Muscle layer of colon (tissue), 2 donors: Measurements from ENCODE around the gene NDUFS7.
A peak's percentile ranks its signal among the peaks of the same experiment; 100 is the strongest.
"Not testable (repeated sequence)": the region's sequence is repeated elsewhere in the genome, so short reads cannot be mapped to it uniquely, and the experiment has no call there.

Experiments
- H3K27ac ChIP-seq: one replicate; pipeline ENCODE4 v1.7.0; 2013; ENCODE audit warnings: low read depth, mild to moderate bottlenecking, low read length, moderate library complexity
- H3K27me3 ChIP-seq, 2 donors: one replicate each; pipeline ENCODE4 v1.7.0; 2013; ENCODE audit warnings: low read length in 2 of 2, mild to moderate bottlenecking in 2 of 2; ENCODE audit not compliant: insufficient read depth in 2 of 2, control insufficient read depth in 1 of 2
- H3K36me3 ChIP-seq: one replicate; pipeline ENCODE4 v1.7.0; 2013; ENCODE audit warnings: mild to moderate bottlenecking, low read length; ENCODE audit not compliant: insufficient read depth
- H3K4me1 ChIP-seq: one replicate; pipeline ENCODE4 v1.7.0; 2013; ENCODE audit warnings: mild to moderate bottlenecking, low read length; ENCODE audit not compliant: insufficient read depth
- H3K4me3 ChIP-seq, 2 donors: one replicate each; pipeline ENCODE4 v1.7.0; 2013; ENCODE audit warnings: low read length in 2 of 2, low read depth in 1 of 2, mild to moderate bottlenecking in 1 of 2, moderate library complexity in 1 of 2
- H3K9ac ChIP-seq: one replicate; pipeline ENCODE4 v1.7.0; 2013; ENCODE audit warnings: low read length
- H3K9me3 ChIP-seq: one replicate; pipeline ENCODE4 v1.7.0; 2013; ENCODE audit warnings: mild to moderate bottlenecking, low read length
- donor health status: abdominal sarcoma.
- donor health status: Adenocarcinoma of cecum.

Gene NDUFS7

DNA sequence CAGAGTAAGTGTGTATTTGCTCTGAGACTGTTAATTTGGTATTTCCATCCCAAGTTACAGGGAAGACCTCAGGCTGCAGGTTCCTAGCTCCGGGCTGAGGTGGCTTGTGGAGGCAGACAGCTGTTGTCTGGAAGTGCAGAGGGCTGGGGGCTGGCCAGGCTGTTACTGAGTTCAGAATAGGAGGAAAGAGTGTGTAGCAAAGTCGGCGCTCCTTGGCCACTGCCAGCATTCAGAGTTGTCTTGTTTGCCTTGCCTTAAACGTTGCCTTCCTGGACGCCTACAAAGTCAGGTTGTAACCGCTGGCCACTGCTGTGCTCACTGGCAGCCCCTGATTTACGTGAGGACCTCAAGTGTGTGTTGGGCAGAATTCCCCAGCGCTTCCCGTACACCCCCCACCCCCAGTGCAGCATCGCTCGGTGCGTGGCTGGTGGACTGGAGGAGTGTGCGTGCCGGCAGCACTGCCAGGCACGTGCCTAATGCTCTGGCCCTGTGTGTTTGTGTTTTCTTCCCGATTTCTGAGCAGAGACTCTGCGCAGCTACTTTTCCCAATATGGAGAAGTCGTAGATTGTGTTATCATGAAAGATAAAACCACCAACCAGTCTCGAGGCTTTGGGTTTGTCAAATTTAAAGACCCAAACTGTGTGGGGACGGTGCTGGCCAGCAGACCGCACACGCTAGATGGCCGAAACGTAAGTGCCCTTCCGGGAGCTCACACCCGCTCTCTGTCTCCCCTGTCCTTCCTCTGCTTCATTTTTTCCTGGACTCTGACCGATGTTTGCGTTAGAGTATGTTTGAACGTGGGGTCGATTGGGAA is 34.2 kb downstream of the NDUFS7 start:
- Histone ChIP-seq H3K4me1 (peaks cover 39% of the 10 kb centered on the region), H3K36me3 (peaks cover 26% of the 10 kb centered on the region), H3K27me3 (no peaks in the 10 kb centered on the region), H3K9me3 (no peaks in the 10 kb centered on the region), H3K9ac (no peak overlapping the region), H3K27ac (peak overlapping the region; percentile 14), H3K4me3 (no peak overlapping the region)

DNA sequence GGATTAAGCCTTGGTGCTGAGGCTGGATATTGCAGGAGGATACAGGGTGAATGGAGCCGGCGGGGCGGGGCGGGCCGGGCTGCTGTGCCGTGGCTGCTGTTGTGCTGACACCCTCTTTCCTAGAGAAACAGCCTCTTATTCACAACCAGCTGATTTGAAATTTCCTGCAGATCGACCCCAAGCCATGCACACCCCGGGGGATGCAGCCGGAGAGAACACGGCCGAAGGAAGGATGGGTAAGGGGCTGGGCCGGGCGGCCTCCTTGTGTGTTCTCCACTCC is 34.7 kb downstream of the NDUFS7 start:
- H3K4me1 ChIP-seq = peaks cover 42% of the 10 kb centered on the region
- H3K9me3 ChIP-seq = no peaks in the 10 kb centered on the region
- H3K36me3 ChIP-seq = peaks cover 32% of the 10 kb centered on the region
- no peak overlapping the region for H3K9ac ChIP-seq
- no peaks in the 10 kb centered on the region for H3K27me3 ChIP-seq
- peak overlapping the region; percentile 12 for H3K27ac ChIP-seq
- no peak overlapping the region for H3K4me3 ChIP-seq

DNA sequence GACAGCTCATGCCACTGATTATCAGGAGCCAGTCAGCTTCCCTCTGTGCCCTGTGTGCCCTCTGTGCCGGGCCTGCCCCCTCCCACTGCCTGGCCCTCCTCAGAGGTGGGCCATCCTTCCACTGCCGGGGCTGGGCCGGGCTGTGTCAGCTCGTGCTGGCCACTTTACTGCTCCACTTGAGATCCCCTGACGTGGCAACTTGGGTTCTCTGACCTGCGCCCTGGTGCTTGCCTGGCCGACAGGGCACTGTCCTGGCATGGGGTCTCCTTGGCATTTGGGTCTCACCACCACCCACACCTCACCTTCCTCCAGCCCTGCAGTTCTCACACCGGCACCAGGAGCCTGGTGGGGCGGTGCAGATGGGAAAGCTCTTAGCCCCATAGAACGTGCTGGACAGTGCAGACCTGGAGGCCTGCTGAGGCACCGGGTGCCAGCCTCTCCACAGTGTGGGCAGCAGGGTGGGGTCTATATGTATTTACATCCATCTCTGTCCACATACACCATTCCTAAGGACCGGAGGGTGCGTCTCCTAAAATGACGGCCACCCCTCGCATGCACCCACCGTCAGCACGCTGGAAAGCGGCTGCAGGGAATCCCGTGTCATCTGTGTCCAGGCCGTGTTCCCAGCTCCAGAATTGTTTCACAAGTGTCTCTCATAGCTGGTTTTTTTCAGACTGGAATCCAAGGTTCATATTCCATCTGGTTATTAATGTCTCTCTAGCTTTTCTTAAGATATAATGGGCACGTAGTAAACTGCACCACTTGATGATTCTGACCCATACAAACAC is 35.4 kb downstream of the NDUFS7 start:
- H3K9ac ChIP-seq = no peak overlapping the region
- H3K27ac ChIP-seq = no peak overlapping the region
- H3K9me3 ChIP-seq = no peaks in the 10 kb centered on the region
- no peak overlapping the region for H3K4me3 ChIP-seq
- H3K36me3 ChIP-seq = peaks cover 37% of the 10 kb centered on the region
- H3K27me3 ChIP-seq = no peaks in the 10 kb centered on the region
- peaks cover 42% of the 10 kb centered on the region for H3K4me1 ChIP-seq

DNA sequence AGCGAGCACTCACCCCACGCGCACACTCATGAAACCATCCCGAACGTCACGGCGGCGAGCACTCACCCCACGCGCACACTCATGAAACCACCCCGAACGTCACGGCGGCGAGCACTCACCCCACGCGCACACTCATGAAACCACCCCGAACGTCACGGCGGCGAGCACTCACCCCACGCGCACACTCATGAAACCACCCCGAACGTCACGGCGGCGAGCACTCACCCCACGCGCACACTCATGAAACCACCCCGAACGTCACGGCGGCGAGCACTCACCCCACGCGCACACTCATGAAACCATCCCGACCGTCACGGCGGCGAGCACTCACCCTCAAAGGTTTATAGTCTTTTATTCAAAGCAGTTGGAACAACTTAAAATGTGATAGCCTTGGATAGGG is 36.4 kb downstream of the NDUFS7 start:
- not testable (repeated sequence) for H3K27me3 ChIP-seq, H3K9me3 ChIP-seq, H3K9ac ChIP-seq, H3K4me3 ChIP-seq, H3K27ac ChIP-seq
- H3K4me1 ChIP-seq = peaks cover 38% of the 10 kb centered on the region
- peaks cover 40% of the 10 kb centered on the region for H3K36me3 ChIP-seq

DNA sequence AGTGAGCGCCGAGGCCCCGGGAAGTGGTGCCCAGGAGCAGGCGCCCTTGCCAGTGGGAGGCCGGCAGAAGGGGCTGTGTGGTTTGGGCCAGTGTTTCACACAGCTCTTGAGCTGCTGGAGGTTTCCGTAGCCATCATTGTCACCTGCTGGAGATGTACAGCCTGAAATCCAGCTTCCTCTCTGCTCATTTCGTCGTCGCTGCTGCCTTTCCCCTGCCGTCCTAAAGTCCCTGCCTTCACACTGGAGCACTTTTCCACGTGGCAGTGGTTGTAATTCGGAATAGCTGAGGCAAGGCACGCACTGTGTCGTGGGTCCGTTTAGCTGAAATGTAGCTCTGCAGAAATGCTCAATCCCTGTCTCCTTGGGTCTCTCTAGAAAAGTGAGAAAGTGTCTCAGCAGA is 36.9 kb downstream of the NDUFS7 start:
- peaks cover 33% of the 10 kb centered on the region for H3K4me1 ChIP-seq
- no peaks in the 10 kb centered on the region for H3K9me3 ChIP-seq
- no peaks in the 10 kb centered on the region for H3K27me3 ChIP-seq
- H3K9ac ChIP-seq = no peak overlapping the region
- H3K36me3 ChIP-seq = peaks cover 45% of the 10 kb centered on the region
- no peak overlapping the region for H3K27ac ChIP-seq
- no peak overlapping the region for H3K4me3 ChIP-seq

DNA sequence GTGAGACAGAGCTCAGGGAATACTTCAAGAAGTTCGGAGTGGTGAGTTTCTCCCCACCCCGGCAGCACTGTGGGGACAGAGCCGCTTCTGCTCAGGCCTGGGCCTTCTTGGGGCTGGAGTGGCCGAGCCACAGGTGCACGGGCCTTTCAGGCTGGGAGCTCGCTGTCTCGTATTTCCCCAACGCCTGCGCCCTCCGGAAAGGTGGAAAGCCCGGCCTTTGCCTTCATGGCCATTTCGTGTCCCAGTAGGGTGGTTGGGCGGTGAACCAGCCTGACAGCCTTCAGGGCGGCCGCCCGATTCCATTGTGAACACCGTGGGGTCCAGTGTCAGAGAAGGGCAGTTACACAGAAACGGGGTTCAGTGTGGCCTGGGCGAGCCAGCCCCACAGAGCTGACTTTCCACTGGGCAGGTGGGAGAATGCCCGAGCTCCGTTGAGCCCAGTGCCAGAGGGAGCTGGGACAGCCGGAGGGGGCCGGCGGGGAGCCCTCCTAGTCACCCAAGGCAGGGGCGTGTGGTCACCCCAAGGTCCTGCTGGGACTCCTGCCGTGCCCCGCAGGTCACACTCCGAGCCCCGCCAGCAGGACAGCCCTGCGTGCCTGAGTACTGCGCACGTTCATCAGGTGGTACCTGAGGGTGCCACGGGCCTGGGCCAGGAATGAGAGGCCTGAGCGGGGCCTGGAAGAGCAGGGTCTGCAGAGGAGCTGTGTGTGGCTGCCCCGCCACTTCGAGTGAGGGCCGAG is 37.7 kb downstream of the NDUFS7 start:
- no peak overlapping the region for H3K9ac ChIP-seq
- no peak overlapping the region for H3K27ac ChIP-seq
- no peak overlapping the region for H3K4me3 ChIP-seq
- no peaks in the 10 kb centered on the region for H3K9me3 ChIP-seq
- H3K27me3 ChIP-seq = no peaks in the 10 kb centered on the region
- peaks cover 25% of the 10 kb centered on the region for H3K4me1 ChIP-seq
- peaks cover 53% of the 10 kb centered on the region for H3K36me3 ChIP-seq

DNA sequence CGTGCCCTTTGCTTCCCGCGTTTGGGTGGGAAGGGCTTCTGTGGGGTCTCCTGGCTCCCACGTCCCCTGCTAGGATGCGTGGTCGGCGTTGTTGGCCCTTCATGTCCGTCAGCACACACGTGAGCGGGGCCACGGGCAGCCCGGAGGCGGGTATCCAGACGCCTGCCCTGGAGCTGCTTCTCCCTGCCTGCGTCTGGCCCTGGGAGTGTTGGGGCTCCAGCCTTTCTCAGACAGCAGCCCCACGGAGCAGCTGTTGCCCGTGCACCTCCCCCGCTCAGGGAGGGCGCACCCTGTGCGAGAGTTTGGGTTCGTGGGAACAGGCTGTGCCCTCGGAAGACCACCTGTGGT is 38.2 kb downstream of the NDUFS7 start:
- H3K9me3 ChIP-seq = no peaks in the 10 kb centered on the region
- no peak overlapping the region for H3K4me3 ChIP-seq
- no peak overlapping the region for H3K9ac ChIP-seq
- H3K4me1 ChIP-seq = peaks cover 20% of the 10 kb centered on the region
- no peak overlapping the region for H3K27ac ChIP-seq
- H3K27me3 ChIP-seq = no peaks in the 10 kb centered on the region
- peaks cover 55% of the 10 kb centered on the region for H3K36me3 ChIP-seq

DNA sequence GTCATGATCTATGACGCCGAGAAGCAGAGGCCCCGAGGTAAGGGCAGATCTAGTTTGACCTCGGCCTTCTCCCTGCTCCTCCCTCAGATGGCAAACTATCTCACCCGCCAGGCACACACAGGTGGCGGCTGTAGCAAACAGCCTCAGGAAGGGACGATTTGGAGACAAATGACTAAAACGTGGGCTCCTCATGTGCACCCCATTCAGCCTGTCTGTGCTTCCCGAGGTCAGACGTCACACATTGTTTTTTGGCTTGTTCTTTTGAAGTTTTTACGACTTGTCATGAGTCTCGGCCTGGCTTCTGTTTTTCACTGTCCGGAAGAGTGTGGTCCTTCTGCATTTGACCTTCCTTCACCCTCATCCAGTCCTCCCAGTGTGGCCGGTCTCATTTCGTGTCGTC is 38.7 kb downstream of the NDUFS7 start:
- no peak overlapping the region for H3K4me3 ChIP-seq
- peaks cover 16% of the 10 kb centered on the region for H3K4me1 ChIP-seq
- no peak overlapping the region for H3K27ac ChIP-seq
- peaks cover 57% of the 10 kb centered on the region for H3K36me3 ChIP-seq
- no peaks in the 10 kb centered on the region for H3K27me3 ChIP-seq
- H3K9me3 ChIP-seq = no peaks in the 10 kb centered on the region
- H3K9ac ChIP-seq = no peak overlapping the region

DNA sequence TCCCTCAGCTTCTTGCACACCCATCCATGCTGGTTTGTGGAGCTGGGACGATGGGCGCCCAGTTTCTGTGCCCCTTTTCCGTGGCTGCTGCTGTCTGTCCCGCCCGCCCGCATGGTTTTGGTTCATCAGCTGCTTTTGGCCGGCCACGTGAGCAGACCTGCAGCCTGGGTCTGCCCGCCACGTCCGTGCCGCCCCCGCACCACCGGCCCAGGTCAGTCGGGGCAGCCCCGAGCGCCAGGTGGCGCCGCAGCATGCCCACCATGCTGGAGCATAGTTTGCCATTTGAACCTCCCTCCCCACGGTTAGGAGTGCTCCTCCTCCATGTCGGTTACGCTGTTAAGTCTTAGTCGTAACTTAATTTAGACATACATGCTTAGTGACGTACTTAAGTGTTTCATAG is 39.2 kb downstream of the NDUFS7 start:
- Histone ChIP-seq H3K4me1 (peaks cover 10% of the 10 kb centered on the region), H3K9me3 (no peaks in the 10 kb centered on the region), H3K36me3 (peaks cover 59% of the 10 kb centered on the region), H3K4me3 (no peak overlapping the region), H3K9ac (no peak overlapping the region), H3K27me3 (no peaks in the 10 kb centered on the region), H3K27ac (no peak overlapping the region)

DNA sequence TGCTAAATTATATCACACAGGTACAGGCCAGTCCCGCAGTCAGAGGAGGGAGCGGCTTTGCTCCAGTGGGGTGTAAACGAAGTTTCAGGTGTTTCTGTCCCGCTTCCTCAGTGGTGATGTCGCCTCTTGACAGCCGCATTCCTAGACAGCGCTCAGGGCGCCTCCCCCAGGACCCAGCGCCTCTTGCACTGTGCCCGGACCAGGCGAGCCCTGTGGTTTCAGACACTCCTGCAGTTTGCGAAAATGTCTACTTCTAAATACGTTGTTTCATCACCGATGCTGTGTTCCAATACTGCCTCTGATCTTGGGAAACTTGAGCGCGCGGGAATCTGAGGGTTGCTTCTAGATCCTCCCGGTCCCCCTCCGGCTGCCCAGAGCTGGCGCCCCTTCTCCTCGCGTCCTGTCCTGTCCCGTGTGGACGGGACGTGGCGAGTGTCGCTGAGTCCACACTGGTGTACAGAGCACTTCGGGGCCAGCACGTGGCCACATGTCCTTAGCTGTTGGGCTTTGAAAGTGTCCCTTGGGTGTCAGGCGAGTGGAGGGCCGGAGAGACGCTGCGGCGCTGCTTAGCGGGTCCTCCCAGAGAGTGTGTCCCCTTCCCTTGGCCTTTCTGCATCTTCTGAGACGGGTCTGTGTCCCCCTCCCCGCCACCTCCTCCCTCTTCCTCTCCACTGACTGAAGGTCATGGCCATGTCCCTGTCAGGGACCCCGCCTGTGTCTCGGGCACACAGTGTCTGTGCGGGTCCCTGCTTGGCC is 39.9 kb downstream of the NDUFS7 start:
- Histone ChIP-seq H3K9ac (no peak overlapping the region), H3K4me1 (peaks cover 6% of the 10 kb centered on the region), H3K27ac (no peak overlapping the region), H3K9me3 (no peaks in the 10 kb centered on the region), H3K4me3 (no peak overlapping the region), H3K27me3 (no peaks in the 10 kb centered on the region), H3K36me3 (peaks cover 61% of the 10 kb centered on the region)
